HFF-Myc (cell line): ENCODE measurements around the gene EIF4A3.

Experiments
- DNase-seq: peaks from one replicate; pipeline ENCODE4 v3.0.0-alpha.2; 2011; ENCODE audit warnings: low read depth; ENCODE audit errors: extremely low read depth
- H3K4me3 ChIP-seq: replicated peaks from 2 replicates; pipeline ENCODE4 v1.5.1; 2011; ENCODE audit warnings: low read depth, mild to moderate bottlenecking, control low read depth, low read length
- CTCF ChIP-seq: IDR thresholded peaks from 2 replicates; pipeline ENCODE4 v1.5.1; 2012; ENCODE audit warnings: mild to moderate bottlenecking, low read depth, low read length, control low read depth; ENCODE audit errors: missing control alignments

EIF4A3 gene

GRCh38 chr17:80173916-80174315 is 27.0 kb upstream of the EIF4A3 start:
- TF ChIP-seq CTCF, result no peak

DNA sequence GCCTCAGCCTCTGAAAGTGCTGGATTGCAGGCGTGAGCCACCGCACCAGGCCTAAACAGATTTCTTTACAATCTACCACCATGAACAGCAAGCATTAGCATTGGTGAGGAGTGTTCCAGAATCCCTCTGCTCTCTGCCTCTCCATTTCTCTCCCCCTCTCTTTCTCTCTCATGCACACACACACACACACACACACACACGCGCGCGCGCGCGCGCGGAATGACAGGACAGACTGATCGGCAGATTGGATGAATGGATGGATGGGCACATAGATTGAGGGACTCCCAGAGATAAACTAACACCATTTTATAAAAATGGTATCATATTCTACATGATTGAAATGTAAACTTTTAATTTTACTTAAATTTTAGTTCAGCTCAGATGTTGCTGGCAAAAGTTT is 26.2 kb upstream of the EIF4A3 start:
- no peak for DNase-seq

More at GRCh38 chr17:80173916-80174315, 27.0 kb upstream of the EIF4A3 start:
- no peak overlapping the region for H3K4me3 ChIP-seq
- no peak for DNase-seq

GRCh38 chr17:80171681-80172080 is 24.8 kb upstream of the EIF4A3 start:
- no peak for TF ChIP-seq CTCF
- H3K4me3 ChIP-seq, result no peak overlapping the region
- no peak for DNase-seq

More for the DNA sequence above, 26.2 kb upstream of the EIF4A3 start:
- no peak overlapping the region for H3K4me3 ChIP-seq
- no peak for TF ChIP-seq CTCF

GRCh38 chr17:80169784-80170500 is 23.0 kb upstream of the EIF4A3 start, which contains the start of gene CARD14:
Gene CARD14, plus strand, starts transcription at chr17:80170030. Its CDS starts 11,409 bp downstream, at chr17:80181439.
- H3K4me3 ChIP-seq, result no peak within 1 kb of the TSS
- TF ChIP-seq CTCF, result no peak
- DNase-seq, result no peak

DNA sequence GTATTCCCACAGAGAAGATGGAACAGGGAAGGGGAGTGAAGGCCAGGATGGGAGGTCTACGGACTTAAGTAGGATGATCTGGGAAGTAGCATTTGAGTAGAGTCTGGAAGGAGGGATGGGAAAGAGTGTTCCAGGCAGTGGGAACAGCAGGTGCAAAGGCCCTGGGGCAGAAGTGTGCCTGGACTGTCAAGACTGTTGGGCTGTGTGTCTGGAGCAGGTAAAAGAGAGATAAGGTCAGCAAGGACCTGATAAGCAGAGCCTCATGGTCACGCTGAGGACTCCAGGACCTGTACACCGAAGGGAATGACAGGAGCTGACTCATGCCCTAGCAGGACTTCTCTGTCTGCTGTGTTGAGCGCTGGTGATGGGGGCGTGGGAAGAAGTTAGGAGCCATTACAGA is 22.2 kb upstream of the EIF4A3 start:
- H3K4me3 ChIP-seq, result no peak overlapping the region
- TF ChIP-seq CTCF, result no peak
- DNase-seq, result no peak

GRCh38 chr17:80168371-80168770 is 21.4 kb upstream of the EIF4A3 start:
- H3K4me3 ChIP-seq, result no peak overlapping the region
- no peak for DNase-seq
- no peak for TF ChIP-seq CTCF
